AG10803 (cell line): ENCODE measurements around the gene LARP7.
"Not testable (repeated sequence)": the region's sequence is repeated elsewhere in the genome, so short reads cannot be mapped to it uniquely, and the experiment has no call there.

Experiments used
- DNase-seq: peaks from one replicate; pipeline ENCODE4 v3.0.0; 2010; ENCODE audit warnings: low read depth
- H3K4me3 ChIP-seq: 2 replicates; pipeline ENCODE4 v1.5.1; 2011; ENCODE audit warnings: mild to moderate bottlenecking, low read length, control low read depth
- TF ChIP-seq, protein P1 (sequence below): conservative IDR thresholded peaks from 2 replicates; pipeline ENCODE4 v1.5.1; 2011; ENCODE audit warnings: mild to moderate bottlenecking, low read length, control low read depth, inconsistent platforms

The LARP7 gene

DNA sequence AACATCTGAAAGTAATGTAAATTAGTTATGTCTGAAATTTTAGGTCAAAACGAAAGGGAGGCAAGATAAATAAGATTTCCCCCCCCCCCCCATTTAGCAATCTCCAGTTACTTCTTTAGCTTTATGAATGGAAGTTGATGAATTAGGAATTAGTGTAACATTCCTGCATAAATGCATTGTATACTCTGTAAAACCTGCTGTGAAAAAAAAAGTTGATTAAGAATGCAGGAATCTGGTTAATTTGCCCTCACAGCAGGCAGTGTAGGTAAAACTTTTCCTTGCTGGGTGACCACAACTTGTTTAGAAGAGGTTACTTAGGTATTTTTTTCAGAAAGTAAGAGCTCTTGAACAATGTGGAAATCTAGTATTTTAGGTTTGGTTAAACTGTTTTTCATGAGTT lies 15.3 kb downstream of the LARP7 start:
- no peak for DNase-seq
- H3K4me3 ChIP-seq, result no peak overlapping the region
- TF ChIP-seq, protein P1, sequence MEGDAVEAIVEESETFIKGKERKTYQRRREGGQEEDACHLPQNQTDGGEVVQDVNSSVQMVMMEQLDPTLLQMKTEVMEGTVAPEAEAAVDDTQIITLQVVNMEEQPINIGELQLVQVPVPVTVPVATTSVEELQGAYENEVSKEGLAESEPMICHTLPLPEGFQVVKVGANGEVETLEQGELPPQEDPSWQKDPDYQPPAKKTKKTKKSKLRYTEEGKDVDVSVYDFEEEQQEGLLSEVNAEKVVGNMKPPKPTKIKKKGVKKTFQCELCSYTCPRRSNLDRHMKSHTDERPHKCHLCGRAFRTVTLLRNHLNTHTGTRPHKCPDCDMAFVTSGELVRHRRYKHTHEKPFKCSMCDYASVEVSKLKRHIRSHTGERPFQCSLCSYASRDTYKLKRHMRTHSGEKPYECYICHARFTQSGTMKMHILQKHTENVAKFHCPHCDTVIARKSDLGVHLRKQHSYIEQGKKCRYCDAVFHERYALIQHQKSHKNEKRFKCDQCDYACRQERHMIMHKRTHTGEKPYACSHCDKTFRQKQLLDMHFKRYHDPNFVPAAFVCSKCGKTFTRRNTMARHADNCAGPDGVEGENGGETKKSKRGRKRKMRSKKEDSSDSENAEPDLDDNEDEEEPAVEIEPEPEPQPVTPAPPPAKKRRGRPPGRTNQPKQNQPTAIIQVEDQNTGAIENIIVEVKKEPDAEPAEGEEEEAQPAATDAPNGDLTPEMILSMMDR, result no peak

DNA sequence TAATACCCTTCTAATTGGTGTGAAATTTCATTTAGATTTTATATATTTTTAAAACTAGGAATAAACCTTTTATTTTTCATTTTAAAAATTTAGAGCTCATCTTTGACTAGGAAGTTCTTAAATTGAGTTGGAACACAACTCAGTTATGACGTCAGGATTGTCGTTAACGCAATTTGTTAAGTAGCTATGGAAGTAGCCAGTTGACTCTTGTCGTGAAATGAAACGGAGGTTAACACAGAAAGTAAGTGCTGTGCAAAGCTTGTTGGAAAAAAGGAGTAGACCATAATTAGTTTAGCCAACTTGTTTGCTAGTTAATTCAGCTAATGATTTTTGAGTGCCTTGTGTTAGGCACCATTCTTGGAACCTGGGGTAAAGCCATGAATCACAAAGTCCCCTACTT lies 18.3 kb downstream of the LARP7 start:
- TF ChIP-seq, protein P1, result no peak
- no peak for DNase-seq
- H3K4me3 ChIP-seq, result no peak overlapping the region

DNA sequence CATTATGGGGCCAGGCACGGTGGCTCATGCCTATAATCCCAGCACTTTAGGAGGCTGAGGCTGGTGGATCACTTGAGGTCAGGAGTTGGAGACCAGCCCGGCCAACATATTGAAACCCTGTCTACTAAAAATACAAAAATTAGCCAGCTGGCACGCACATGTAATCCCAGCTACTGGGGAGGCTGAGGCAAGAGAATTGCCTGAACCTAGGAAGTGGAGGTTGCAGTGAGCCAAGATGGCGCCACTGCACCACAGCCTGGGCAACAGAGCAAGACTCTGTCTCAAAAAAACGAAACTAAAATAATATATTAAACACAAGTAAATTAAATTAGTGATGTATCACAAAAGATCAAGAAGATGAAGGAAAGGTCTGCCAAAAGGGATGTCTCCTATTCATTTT lies 19.2 kb downstream of the LARP7 start:
- DNase-seq, result not testable (repeated sequence)

DNA sequence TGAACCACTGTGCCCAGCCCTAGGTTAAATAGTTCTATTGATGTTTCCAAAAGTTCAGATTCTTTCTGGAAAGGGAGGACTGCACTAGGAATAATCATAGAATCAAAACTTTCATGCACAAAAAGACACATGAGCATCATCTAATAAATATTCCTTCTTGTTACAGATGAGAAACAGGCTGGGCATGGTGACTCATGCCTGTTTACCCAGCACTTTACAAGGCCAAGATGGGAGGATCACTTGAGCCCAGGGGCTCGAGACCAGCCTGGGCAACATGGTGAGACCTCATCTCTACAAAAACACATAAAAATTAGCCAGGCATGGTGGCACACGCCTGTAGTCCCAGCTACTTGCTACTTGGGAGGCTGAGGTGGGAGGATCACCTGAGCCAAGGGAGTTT lies 27.7 kb downstream of the LARP7 start:
- H3K4me3 ChIP-seq, result no peak overlapping the region
- DNase-seq, result peak; percentile 2
- TF ChIP-seq, protein P1, result no peak

More for the DNA sequence above, 19.2 kb downstream of the LARP7 start:
- H3K4me3 ChIP-seq, result not testable (repeated sequence)

DNA sequence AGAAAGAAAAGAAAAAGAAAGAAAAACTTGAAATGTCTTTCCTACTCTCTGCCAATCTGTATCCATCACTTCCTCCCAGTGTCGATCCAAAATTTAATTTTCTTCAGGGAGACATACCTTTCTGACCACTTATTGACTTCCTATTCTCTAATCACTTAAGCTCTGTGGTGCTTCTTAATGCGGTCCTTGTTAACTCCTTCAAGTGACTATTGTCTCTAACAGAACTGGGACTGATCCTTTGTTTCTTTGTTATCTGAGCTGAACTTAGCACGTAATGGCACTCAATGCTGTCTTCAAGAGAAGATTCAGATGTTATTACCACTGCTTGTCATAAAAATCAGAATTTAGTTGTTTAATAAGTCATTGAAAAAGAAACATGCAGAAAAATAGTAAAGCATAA lies 31.2 kb downstream of the LARP7 start:
- no peak overlapping the region for H3K4me3 ChIP-seq
- TF ChIP-seq, protein P1, result no peak
- no peak for DNase-seq

DNA sequence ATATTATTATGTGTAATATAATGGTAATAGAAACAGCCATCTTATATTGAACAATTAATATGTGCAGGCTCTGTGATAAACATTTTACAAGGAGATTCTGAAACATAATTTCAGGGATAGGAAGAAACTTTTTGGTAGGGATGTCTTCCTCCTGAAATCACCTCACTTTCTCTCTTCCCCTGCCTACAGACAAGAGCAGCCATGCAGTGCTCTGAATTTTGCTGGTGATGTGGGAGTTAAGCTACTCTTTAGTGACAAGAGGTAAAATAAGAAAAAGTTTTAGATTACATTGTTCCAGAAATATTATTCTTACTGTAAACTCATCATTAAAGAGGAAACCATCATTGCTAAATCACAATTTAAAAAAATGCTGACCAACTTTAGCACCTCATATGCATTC lies 36.1 kb downstream of the LARP7 start:
- DNase-seq, result no peak
- no peak overlapping the region for H3K4me3 ChIP-seq
- TF ChIP-seq, protein P1, result no peak

DNA sequence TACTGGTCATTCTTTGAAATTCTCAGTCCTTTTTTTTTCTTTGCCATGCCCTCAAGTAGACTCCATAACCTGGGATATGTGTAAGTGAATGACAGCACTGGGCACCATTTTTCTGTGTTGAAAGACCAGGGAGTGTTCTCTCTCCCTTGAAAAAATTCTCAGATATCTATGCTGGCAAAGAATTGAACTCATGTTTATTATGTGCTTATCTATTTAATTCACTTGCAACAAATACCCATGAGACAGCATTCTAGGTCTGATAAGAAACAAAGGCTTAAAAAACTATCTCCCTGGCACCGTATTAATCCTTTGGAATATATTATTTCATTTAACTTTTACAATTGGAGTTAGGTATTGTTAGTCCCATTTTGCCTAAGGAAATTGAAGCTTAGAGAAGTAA lies 36.7 kb downstream of the LARP7 start:
- TF ChIP-seq, protein P1, result no peak
- DNase-seq, result no peak
- H3K4me3 ChIP-seq, result no peak overlapping the region

DNA sequence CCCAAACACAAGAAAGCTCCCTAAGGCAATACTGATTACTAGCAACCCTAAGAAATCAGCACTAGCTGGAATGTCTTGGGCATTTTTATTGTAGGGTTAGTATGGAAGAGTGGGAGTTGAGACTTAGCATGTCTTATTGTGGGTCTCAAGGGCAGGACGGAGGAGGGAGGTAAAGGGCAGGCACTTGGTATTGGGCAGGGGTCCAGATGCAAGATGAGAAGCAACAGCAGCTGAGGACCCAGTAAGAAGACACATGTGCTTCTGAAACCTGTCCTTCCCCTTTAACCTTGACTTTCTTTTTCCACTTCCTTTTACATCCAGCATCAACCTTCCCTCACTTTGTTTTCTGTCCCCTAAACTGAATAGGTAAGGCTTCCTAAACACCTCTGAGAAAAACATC lies 37.4 kb downstream of the LARP7 start:
- no peak overlapping the region for H3K4me3 ChIP-seq
- no peak for DNase-seq
- TF ChIP-seq, protein P1, result no peak
